ENCODE measurements around the gene CTCF. TPM values are rescaled to one million over a fixed set of nuclear protein-coding genes. Genes with fewer than 3 reads are reported as not detected.
A peak's percentile ranks its signal among the peaks of the same experiment; 100 is the strongest.

Gene CTCF
- total RNA-seq, 1 donor from 2014 or later = 31.3 TPM

- H3K27ac ChIP-seq (ENCODE audit: low read depth, low read length) = peak overlapping the region; percentile 48
- H3K27me3 ChIP-seq (ENCODE audit: control insufficient read depth in 3 of 3, insufficient read depth in 3 of 3, low read length in 3 of 3) = no peaks in the 10 kb centered on the region
- peaks cover 15 to 27% (median 22%) of the 10 kb centered on the region in 3 donors for H3K4me1 ChIP-seq (ENCODE audit: control insufficient read depth in 3 of 3, insufficient read depth in 3 of 3, low read length in 3 of 3)
Measured at GRCh38 chr16:67674851-67675578, 112.7 kb downstream of the CTCF start.

DNA sequence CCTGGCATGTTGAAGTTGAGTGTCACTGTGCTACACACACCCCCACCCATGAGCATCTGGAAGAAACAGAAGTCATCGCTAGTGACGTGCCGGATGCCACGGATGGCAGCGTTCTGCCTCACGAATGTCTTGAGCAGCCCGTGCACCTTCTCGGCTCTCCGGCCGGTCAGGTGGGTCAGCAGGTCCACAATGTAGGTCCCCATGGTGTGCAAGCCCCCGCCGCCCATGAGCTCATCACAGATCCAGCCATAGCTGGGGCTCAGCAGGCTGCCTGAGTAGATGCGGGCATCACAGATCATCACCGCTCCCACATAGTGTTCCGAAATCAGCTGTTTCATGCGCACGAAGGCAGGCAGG, 113.2 kb downstream of the CTCF start:
- peaks cover 0 to 5% (median 3%) of the 10 kb centered on the region in 3 donors for H3K36me3 ChIP-seq (ENCODE audit: control insufficient read depth in 3 of 3, insufficient read depth in 3 of 3, low read length in 3 of 3)
- H3K9ac ChIP-seq (ENCODE audit: low read depth in 1 of 3, low read length in 3 of 3) = no peak overlapping the region
- H3K4me1 ChIP-seq (ENCODE audit: control insufficient read depth in 3 of 3, insufficient read depth in 3 of 3, low read length in 3 of 3) = peaks cover 15 to 27% (median 22%) of the 10 kb centered on the region in 3 donors
- H3K4me3 ChIP-seq (ENCODE audit: low read length in 3 of 3) = no peak overlapping the region
- no peak overlapping the region for H3K27ac ChIP-seq (ENCODE audit: low read depth, low read length)
- H3K9me3 ChIP-seq (ENCODE audit: control insufficient read depth in 3 of 3, low read length in 3 of 3) = no peaks in the 10 kb centered on the region
- no peaks in the 10 kb centered on the region for H3K27me3 ChIP-seq (ENCODE audit: control insufficient read depth in 3 of 3, insufficient read depth in 3 of 3, low read length in 3 of 3)

More at GRCh38 chr16:67674851-67675578, 112.7 kb downstream of the CTCF start:
- Histone ChIP-seq H3K9ac (ENCODE audit: low read depth in 1 of 3, low read length in 3 of 3) (peak overlapping the region in 1 of 3 donors; percentile 8), H3K36me3 (ENCODE audit: control insufficient read depth in 3 of 3, insufficient read depth in 3 of 3, low read length in 3 of 3) (peaks cover 0 to 5% (median 3%) of the 10 kb centered on the region in 3 donors), H3K9me3 (ENCODE audit: control insufficient read depth in 3 of 3, low read length in 3 of 3) (no peaks in the 10 kb centered on the region), H3K4me3 (ENCODE audit: low read length in 3 of 3) (no peak overlapping the region)

GRCh38 chr16:67675999-67676398, 113.7 kb downstream of the CTCF start:
- Histone ChIP-seq H3K9me3 (ENCODE audit: control insufficient read depth in 3 of 3, low read length in 3 of 3) (no peaks in the 10 kb centered on the region), H3K4me3 (ENCODE audit: low read length in 3 of 3) (no peak overlapping the region), H3K36me3 (ENCODE audit: control insufficient read depth in 3 of 3, insufficient read depth in 3 of 3, low read length in 3 of 3) (peaks cover 0 to 5% (median 3%) of the 10 kb centered on the region in 3 donors), H3K9ac (ENCODE audit: low read depth in 1 of 3, low read length in 3 of 3) (no peak overlapping the region), H3K27me3 (ENCODE audit: control insufficient read depth in 3 of 3, insufficient read depth in 3 of 3, low read length in 3 of 3) (no peaks in the 10 kb centered on the region), H3K27ac (ENCODE audit: low read depth, low read length) (no peak overlapping the region), H3K4me1 (ENCODE audit: control insufficient read depth in 3 of 3, insufficient read depth in 3 of 3, low read length in 3 of 3) (peaks cover 15 to 27% (median 22%) of the 10 kb centered on the region in 3 donors)

GRCh38 chr16:67676516-67676915, 114.2 kb downstream of the CTCF start:
- H3K9ac ChIP-seq (ENCODE audit: low read depth in 1 of 3, low read length in 3 of 3) = no peak overlapping the region
- H3K27me3 ChIP-seq (ENCODE audit: control insufficient read depth in 3 of 3, insufficient read depth in 3 of 3, low read length in 3 of 3) = no peaks in the 10 kb centered on the region
- no peak overlapping the region for H3K4me3 ChIP-seq (ENCODE audit: low read length in 3 of 3)
- H3K9me3 ChIP-seq (ENCODE audit: control insufficient read depth in 3 of 3, low read length in 3 of 3) = no peaks in the 10 kb centered on the region
- peaks cover 15 to 27% (median 22%) of the 10 kb centered on the region in 3 donors for H3K4me1 ChIP-seq (ENCODE audit: control insufficient read depth in 3 of 3, insufficient read depth in 3 of 3, low read length in 3 of 3)
- H3K27ac ChIP-seq (ENCODE audit: low read depth, low read length) = no peak overlapping the region
- H3K36me3 ChIP-seq (ENCODE audit: control insufficient read depth in 3 of 3, insufficient read depth in 3 of 3, low read length in 3 of 3) = peaks cover 0 to 5% (median 3%) of the 10 kb centered on the region in 3 donors

- Histone ChIP-seq H3K4me3 (ENCODE audit: low read length in 3 of 3) (no peak overlapping the region), H3K27me3 (ENCODE audit: control insufficient read depth in 3 of 3, insufficient read depth in 3 of 3, low read length in 3 of 3) (no peaks in the 10 kb centered on the region), H3K9ac (ENCODE audit: low read depth in 1 of 3, low read length in 3 of 3) (no peak overlapping the region), H3K4me1 (ENCODE audit: control insufficient read depth in 3 of 3, insufficient read depth in 3 of 3, low read length in 3 of 3) (peaks cover 15 to 27% (median 22%) of the 10 kb centered on the region in 3 donors), H3K9me3 (ENCODE audit: control insufficient read depth in 3 of 3, low read length in 3 of 3) (no peaks in the 10 kb centered on the region), H3K27ac (ENCODE audit: low read depth, low read length) (no peak overlapping the region), H3K36me3 (ENCODE audit: control insufficient read depth in 3 of 3, insufficient read depth in 3 of 3, low read length in 3 of 3) (peaks cover 0 to 5% (median 3%) of the 10 kb centered on the region in 3 donors)
Measured at GRCh38 chr16:67676939-67677338, 114.6 kb downstream of the CTCF start.

DNA sequence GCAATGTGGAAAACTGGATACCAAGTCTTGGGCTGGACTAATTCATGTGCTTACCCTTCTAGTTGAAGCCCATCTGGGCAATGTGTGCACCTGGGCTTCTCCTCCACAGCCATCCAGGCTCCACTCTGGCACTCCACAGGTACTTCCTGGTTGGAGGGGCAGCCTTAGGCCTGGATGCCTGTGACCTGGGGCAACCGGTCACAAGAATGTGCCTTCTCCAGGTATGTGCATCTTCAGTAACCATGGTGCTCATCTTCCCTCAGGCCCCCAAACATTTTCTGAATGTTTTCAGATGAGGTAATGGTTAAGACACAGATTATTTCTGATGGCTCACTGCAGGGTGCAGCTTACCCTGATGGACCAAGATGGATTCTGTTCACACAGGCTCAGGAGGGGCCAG, 115.4 kb downstream of the CTCF start:
- Histone ChIP-seq H3K27ac (ENCODE audit: low read depth, low read length) (no peak overlapping the region), H3K4me1 (ENCODE audit: control insufficient read depth in 3 of 3, insufficient read depth in 3 of 3, low read length in 3 of 3) (peaks cover 15 to 22% (median 22%) of the 10 kb centered on the region in 3 donors), H3K36me3 (ENCODE audit: control insufficient read depth in 3 of 3, insufficient read depth in 3 of 3, low read length in 3 of 3) (peaks cover 0 to 5% (median 3%) of the 10 kb centered on the region in 3 donors), H3K9me3 (ENCODE audit: control insufficient read depth in 3 of 3, low read length in 3 of 3) (no peaks in the 10 kb centered on the region), H3K4me3 (ENCODE audit: low read length in 3 of 3) (no peak overlapping the region), H3K27me3 (ENCODE audit: control insufficient read depth in 3 of 3, insufficient read depth in 3 of 3, low read length in 3 of 3) (no peaks in the 10 kb centered on the region), H3K9ac (ENCODE audit: low read depth in 1 of 3, low read length in 3 of 3) (no peak overlapping the region)

DNA sequence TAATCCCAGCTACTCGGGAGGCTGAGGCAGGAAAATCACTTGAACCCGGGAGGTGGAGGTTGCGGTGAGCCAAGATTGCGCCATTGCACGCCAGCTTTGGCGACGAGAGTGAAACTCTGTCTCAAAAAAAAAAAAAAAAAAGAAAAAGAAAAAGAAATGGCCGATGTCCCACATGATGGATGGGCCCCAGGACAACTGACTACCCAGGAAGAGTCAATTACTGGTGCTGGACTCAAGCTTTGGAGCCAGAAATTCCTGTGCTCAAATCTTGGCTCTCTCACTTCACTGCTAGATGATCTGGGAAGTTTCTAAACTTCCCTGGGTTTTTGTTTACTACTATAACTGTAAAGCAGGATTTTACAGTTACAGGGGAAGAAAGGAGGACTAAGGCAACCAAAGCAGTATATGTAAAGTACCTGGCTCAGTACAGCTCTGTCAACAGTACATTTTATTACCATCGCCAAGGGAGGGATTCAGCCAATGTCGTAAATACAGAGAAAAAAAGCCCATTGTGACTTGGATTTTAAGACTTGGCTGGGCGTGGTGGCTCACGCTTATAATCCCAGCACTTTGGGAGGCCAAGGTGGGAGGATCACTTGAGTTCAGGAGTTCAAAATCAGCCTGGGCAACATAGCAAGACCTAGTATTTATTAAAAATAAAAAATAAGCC, 116.2 kb downstream of the CTCF start:
- Histone ChIP-seq H3K27ac (ENCODE audit: low read depth, low read length) (no peak overlapping the region), H3K36me3 (ENCODE audit: control insufficient read depth in 3 of 3, insufficient read depth in 3 of 3, low read length in 3 of 3) (peaks cover 0 to 5% (median 4%) of the 10 kb centered on the region in 3 donors), H3K4me3 (ENCODE audit: low read length in 3 of 3) (no peak overlapping the region), H3K9ac (ENCODE audit: low read depth in 1 of 3, low read length in 3 of 3) (no peak overlapping the region), H3K9me3 (ENCODE audit: control insufficient read depth in 3 of 3, low read length in 3 of 3) (no peaks in the 10 kb centered on the region), H3K27me3 (ENCODE audit: control insufficient read depth in 3 of 3, insufficient read depth in 3 of 3, low read length in 3 of 3) (no peaks in the 10 kb centered on the region), H3K4me1 (ENCODE audit: control insufficient read depth in 3 of 3, insufficient read depth in 3 of 3, low read length in 3 of 3) (peaks cover 9 to 15% (median 14%) of the 10 kb centered on the region in 3 donors)

GRCh38 chr16:67679935-67680897, 117.9 kb downstream of the CTCF start:
- Histone ChIP-seq H3K9me3 (ENCODE audit: control insufficient read depth in 3 of 3, low read length in 3 of 3) (no peaks in the 10 kb centered on the region), H3K9ac (ENCODE audit: low read depth in 1 of 3, low read length in 3 of 3) (no peak overlapping the region), H3K27ac (ENCODE audit: low read depth, low read length) (no peak overlapping the region), H3K4me3 (ENCODE audit: low read length in 3 of 3) (no peak overlapping the region), H3K36me3 (ENCODE audit: control insufficient read depth in 3 of 3, insufficient read depth in 3 of 3, low read length in 3 of 3) (peaks cover 4 to 9% (median 6%) of the 10 kb centered on the region in 3 donors), H3K4me1 (ENCODE audit: control insufficient read depth in 3 of 3, insufficient read depth in 3 of 3, low read length in 3 of 3) (peaks cover under 1 to 3% (median under 1%) of the 10 kb centered on the region in 3 donors), H3K27me3 (ENCODE audit: control insufficient read depth in 3 of 3, insufficient read depth in 3 of 3, low read length in 3 of 3) (no peaks in the 10 kb centered on the region)

GRCh38 chr16:67683767-67684166, 121.4 kb downstream of the CTCF start:
- no peak overlapping the region for H3K4me3 ChIP-seq (ENCODE audit: low read length in 3 of 3)
- H3K4me1 ChIP-seq (ENCODE audit: control insufficient read depth in 3 of 3, insufficient read depth in 3 of 3, low read length in 3 of 3) = peaks cover 3 to 9% (median 5%) of the 10 kb centered on the region in 3 donors
- H3K27ac ChIP-seq (ENCODE audit: low read depth, low read length) = no peak overlapping the region
- no peaks in the 10 kb centered on the region for H3K9me3 ChIP-seq (ENCODE audit: control insufficient read depth in 3 of 3, low read length in 3 of 3)
- H3K27me3 ChIP-seq (ENCODE audit: control insufficient read depth in 3 of 3, insufficient read depth in 3 of 3, low read length in 3 of 3) = no peaks in the 10 kb centered on the region
- H3K36me3 ChIP-seq (ENCODE audit: control insufficient read depth in 3 of 3, insufficient read depth in 3 of 3, low read length in 3 of 3) = peaks cover 8 to 11% (median 8%) of the 10 kb centered on the region in 3 donors
- H3K9ac ChIP-seq (ENCODE audit: low read depth in 1 of 3, low read length in 3 of 3) = no peak overlapping the region
